Mononuclear cell (primary cell): Measurements from ENCODE around the gene MOBP. TPM values are rescaled to one million over a fixed set of nuclear protein-coding genes. Genes with fewer than 3 reads are reported as not detected.
"Not testable (repeated sequence)": the region's sequence is repeated elsewhere in the genome, so short reads cannot be mapped to it uniquely, and the experiment has no call there.

ENCODE experiments used
- H3K27me3 ChIP-seq: 2 replicates; pipeline ENCODE4 v1.6.0; 2011; ENCODE audit warnings: low read length, control low read depth; ENCODE audit not compliant: insufficient read depth
- H3K4me1 ChIP-seq: 2 replicates; pipeline ENCODE4 v1.5.1; 2011; ENCODE audit warnings: mild to moderate bottlenecking, low read length, control low read depth; ENCODE audit not compliant: insufficient read depth
- H3K4me3 ChIP-seq: 2 replicates; pipeline ENCODE4 v1.5.1; 2011; ENCODE audit warnings: mild to moderate bottlenecking, low read length, moderate library complexity
- H3K9me3 ChIP-seq: 2 replicates; pipeline ENCODE4 v1.5.1; 2011; ENCODE audit warnings: low read depth, mild to moderate bottlenecking, control low read depth, low read length
- total RNA-seq: library from RNA; depleted of rRNA; stranded (reverse); fragments of >200 nt; gene quantifications from one replicate; pipeline ENCODE4 v1.2.3, GENCODE V29; 2012

The MOBP gene, protein sequence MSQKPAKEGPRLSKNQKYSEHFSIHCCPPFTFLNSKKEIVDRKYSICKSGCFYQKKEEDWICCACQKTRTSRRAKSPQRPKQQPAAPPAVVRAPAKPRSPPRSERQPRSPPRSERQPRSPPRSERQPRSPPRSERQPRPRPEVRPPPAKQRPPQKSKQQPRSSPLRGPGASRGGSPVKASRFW
- total RNA-seq, result 0.10 TPM

DNA sequence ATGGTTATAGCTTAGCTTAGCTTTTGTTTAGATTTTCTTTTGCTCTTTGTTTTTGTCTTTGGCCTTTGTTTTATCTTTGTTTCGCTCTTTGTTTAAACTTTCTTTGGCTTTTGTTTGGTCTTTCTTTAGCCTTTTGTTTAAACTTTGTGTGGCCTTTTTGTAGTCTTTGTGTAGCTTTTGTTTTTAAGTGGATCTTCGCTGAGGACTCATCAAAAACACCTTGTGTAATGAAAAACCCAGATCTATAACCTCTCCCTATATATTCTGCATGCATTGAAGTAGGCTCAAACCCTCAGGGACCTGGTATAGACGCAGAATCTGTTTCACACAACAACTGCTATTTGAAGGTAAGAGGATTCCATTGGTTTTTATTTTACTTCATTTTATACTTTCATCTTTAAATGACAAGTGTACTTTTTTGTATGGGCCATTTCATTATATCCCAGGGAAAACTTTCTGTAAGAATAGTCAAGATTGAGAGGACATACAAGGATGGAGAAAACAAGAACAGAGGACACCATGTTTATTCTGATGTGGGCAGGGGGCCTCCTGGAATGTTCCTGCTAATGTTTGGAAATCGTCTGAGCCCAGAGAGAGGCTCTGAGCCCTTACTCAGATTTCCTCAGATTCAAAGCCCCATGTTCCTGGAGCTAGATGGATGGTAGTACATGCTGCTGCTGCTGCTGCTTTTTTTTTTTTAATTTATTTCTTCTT, at the start of gene MOBP:
Gene MOBP (plus strand): TSS at position 287 of the 714 bp plus-strand sequence. CDS start 34,390 bp downstream, outside the sequence.
- H3K9me3 ChIP-seq, result no peaks in the 10 kb centered on the region
- H3K27me3 ChIP-seq, result peaks cover 3% of the 10 kb centered on the region
- H3K4me3 ChIP-seq, result no peak within 1 kb of the TSS
- H3K4me1 ChIP-seq, result no peaks in the 10 kb centered on the region

DNA sequence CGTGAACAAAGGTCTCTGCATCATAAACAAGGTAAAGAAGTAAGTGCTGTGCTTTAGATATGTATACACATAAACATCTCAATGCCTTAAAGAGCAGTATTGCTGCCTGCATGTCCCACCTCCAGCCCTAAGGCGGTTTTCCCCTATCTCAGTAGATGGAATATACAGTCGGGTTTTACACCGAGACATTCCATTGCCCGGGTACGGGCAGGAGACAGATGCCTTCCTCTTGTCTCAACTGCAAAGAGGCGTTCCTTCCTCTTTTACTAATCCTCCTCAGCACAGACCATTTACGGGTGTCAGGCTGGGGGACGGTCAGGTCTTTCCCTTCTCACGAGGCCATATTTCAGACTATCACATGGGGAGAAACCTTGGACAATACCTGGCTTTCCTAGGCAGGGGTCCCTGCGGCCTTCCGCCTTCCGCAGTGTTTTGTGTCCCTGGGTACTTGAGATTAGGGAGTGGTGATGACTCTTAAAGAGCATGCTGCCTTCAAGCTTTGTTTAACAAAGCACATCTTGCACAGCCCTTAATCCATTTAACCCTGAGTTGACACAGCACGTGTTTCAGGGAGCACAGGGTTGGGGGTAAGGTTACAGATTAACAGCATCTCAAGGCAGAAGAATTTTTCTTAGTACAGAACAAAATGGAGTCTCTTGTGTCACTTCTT, 48.8 kb upstream of the MOBP start:
- not testable (repeated sequence) for H3K4me3 ChIP-seq, H3K27me3 ChIP-seq

DNA sequence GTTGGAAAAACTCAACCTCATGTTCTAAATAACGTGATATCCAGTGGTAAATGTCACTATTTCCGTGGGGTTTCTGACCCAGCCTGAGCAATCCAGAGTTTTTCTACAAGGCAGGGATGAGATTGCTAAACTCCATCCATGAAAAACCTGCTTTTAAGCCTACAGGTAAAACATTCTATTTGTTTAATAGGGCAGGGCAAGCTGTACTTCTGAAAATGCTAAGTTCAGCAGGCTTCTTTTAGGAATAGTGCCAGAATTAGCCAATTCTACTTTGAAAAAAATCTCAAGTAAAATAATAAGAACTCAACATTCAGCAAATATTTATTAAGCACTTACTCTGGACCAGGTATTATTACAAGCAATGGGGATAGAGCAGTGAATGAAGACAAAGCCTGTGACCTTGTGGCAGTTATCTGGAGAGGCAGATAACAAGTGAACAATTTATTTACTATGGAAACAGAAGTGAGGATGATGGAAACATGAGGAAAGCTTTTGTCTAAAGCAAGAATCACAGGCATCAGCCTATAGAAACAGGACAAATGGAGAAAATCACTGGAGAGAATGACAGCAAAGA, 47.7 kb upstream of the MOBP start:
- no peak overlapping the region for H3K4me3 ChIP-seq
- no peaks in the 10 kb centered on the region for H3K27me3 ChIP-seq
- no peaks in the 10 kb centered on the region for H3K9me3 ChIP-seq
- H3K4me1 ChIP-seq, result no peaks in the 10 kb centered on the region

More for the DNA sequence above, 48.8 kb upstream of the MOBP start:
- not testable (repeated sequence) for H3K9me3 ChIP-seq, H3K4me1 ChIP-seq

- H3K27me3 ChIP-seq, result no peaks in the 10 kb centered on the region
- H3K4me3 ChIP-seq, result no peak overlapping the region
- H3K4me1 ChIP-seq, result no peaks in the 10 kb centered on the region
- no peaks in the 10 kb centered on the region for H3K9me3 ChIP-seq
Observed at GRCh38 chr3:39420543-39420942, 46.9 kb upstream of the MOBP start.

GRCh38 chr3:39423436-39423970, 44.0 kb upstream of the MOBP start:
- Histone ChIP-seq H3K9me3 (no peaks in the 10 kb centered on the region), H3K27me3 (no peaks in the 10 kb centered on the region), H3K4me3 (no peak overlapping the region), H3K4me1 (no peaks in the 10 kb centered on the region)

DNA sequence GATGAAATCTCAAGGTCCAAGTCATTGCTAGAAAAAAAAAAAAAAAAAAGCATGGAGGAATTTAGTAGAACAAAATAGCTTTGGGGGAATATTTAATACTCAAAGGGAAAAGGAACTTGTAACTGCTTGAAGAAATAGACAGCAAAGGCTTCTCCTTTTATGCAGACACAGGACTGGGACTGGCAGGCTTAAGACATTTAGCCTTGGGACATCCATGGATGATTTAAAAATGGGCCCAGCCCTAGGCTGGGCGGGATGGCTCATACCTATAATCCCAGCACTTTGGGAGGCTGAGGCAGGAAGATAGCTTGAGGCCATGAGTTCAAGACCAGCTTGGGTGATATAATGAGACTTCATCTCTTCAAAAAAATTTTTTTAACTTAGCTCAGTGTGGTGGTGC, 41.2 kb upstream of the MOBP start:
- no peaks in the 10 kb centered on the region for H3K27me3 ChIP-seq
- H3K4me1 ChIP-seq, result no peaks in the 10 kb centered on the region
- H3K4me3 ChIP-seq, result no peak overlapping the region
- no peaks in the 10 kb centered on the region for H3K9me3 ChIP-seq

- Histone ChIP-seq H3K4me3 (no peak overlapping the region), H3K9me3 (no peaks in the 10 kb centered on the region), H3K27me3 (no peaks in the 10 kb centered on the region), H3K4me1 (no peaks in the 10 kb centered on the region)
Observed at GRCh38 chr3:39427506-39427905, 40.0 kb upstream of the MOBP start.

GRCh38 chr3:39428745-39429201, 38.7 kb upstream of the MOBP start:
- Histone ChIP-seq H3K9me3 (no peaks in the 10 kb centered on the region), H3K27me3 (no peaks in the 10 kb centered on the region), H3K4me3 (no peak overlapping the region), H3K4me1 (no peaks in the 10 kb centered on the region)

DNA sequence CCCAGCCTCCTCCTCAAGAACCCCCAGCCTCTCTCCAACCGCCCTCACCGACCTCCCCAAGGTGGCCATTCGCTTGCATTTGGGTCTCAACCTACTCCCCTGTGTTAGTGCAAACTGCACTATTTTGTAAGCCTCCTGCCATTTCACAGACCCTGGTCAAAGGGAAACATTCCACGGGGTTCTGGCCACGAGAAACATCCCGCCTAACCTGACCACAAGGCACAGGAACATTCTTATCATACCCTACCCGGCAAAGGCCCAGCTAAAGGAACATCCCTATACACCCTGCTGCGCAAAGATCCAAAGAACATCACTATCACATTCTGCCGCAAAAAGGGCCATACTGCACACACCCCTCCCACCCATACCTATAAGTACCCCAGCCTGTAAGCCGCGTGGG, 38.0 kb upstream of the MOBP start:
- no peaks in the 10 kb centered on the region for H3K27me3 ChIP-seq
- no peak overlapping the region for H3K4me3 ChIP-seq
- no peaks in the 10 kb centered on the region for H3K9me3 ChIP-seq
- H3K4me1 ChIP-seq, result no peaks in the 10 kb centered on the region

- no peaks in the 10 kb centered on the region for H3K9me3 ChIP-seq
- no peaks in the 10 kb centered on the region for H3K4me1 ChIP-seq
- H3K27me3 ChIP-seq, result no peaks in the 10 kb centered on the region
- H3K4me3 ChIP-seq, result no peak overlapping the region
Observed at GRCh38 chr3:39432342-39432741, 35.1 kb upstream of the MOBP start.

DNA sequence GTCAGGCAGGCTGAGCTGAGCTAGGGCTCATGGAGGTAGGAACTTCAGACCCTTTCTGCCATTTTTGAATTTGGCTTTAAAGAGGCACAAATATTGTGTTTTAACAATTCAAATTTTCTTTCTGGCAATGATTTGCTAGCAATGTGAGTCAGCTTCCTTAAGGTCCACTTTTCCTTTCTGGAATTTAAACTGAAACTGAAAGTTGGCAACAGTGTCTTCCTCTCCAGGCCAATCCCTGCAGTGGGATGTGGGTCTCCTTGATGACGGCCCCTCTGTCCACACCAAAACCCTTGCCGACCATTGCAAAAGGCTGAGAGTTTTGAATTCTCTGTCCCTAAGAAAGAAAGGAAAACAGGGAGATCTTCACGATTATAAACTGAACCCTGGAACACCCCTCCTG, 33.8 kb upstream of the MOBP start:
- H3K9me3 ChIP-seq, result no peaks in the 10 kb centered on the region
- H3K4me1 ChIP-seq, result no peaks in the 10 kb centered on the region
- H3K27me3 ChIP-seq, result no peaks in the 10 kb centered on the region
- H3K4me3 ChIP-seq, result no peak overlapping the region

DNA sequence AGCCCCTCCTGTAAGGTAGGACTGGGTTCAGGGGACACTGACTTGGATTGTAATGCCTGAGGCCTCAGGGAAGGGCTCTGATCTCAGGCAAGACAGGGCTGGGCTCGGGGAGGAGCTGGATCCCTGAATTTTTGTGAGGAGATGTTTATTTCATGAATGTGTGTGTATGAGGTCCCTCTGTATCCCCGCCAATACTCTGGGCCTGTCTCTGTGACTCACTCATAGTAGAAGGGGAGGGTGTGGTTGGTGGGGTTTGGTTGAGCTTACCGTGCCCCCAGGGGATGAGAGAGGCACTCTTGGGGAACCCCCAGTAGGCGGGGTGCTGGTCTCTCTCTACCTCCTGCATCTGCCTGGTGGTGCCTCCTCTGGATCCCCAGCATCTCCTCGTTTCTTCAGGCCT, 32.9 kb upstream of the MOBP start:
- no peak overlapping the region for H3K4me3 ChIP-seq
- no peaks in the 10 kb centered on the region for H3K27me3 ChIP-seq
- H3K9me3 ChIP-seq, result no peaks in the 10 kb centered on the region
- no peaks in the 10 kb centered on the region for H3K4me1 ChIP-seq

DNA sequence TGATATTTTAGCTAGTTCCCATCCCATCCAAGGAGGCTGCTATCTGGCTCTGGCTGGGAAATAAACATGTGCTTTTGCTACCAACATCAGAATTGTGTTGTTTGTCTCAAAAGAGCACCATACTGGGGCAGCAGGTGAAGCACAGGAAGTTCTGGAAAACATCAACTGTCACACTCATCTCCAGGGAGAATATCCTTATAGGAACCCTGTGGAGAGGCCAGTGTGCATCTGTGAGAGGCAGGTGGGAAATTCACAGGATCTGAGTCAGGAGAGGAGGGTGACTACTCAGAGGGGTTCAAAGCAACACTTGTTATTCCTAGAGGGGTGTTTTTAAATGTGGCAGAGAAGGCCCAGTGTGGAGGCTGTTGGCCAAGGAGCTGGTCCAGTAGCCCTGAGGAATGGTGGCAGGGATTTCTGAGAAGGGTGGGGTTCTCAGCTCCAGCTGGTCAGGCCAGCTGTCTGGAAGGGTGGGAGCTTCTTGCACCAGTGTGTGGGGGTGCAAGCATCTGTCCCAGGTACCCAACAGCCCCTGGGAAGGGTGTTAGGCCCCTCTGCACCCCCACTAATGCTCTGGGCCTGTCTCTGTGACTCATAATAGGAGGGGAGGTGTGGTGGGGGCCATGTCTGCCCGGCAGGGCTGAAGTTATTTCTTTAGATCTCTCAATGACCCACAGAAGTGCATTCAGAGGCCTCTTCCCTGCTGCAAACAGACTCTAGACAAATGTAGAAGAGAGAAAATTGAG, 32.3 kb upstream of the MOBP start:
- no peaks in the 10 kb centered on the region for H3K9me3 ChIP-seq
- H3K4me3 ChIP-seq, result no peak overlapping the region

GRCh38 chr3:39438880-39439279, 28.6 kb upstream of the MOBP start:
- H3K9me3 ChIP-seq, result no peaks in the 10 kb centered on the region
- H3K4me1 ChIP-seq, result no peaks in the 10 kb centered on the region
- no peaks in the 10 kb centered on the region for H3K27me3 ChIP-seq
- no peak overlapping the region for H3K4me3 ChIP-seq

More for the DNA sequence above, 32.3 kb upstream of the MOBP start:
- no peaks in the 10 kb centered on the region for H3K4me1 ChIP-seq
- H3K27me3 ChIP-seq, result no peaks in the 10 kb centered on the region
